Measurements from ENCODE around the gene ST7. TPM values are rescaled to one million over a fixed set of nuclear protein-coding genes. Genes with fewer than 3 reads are reported as not detected.

The ST7 gene
- total and polyA plus RNA-seq, 2 donors (not counting 3 experiments of a cell fraction or from before 2014, with no cell fraction given): 18.6 to 24.9 TPM

DNA sequence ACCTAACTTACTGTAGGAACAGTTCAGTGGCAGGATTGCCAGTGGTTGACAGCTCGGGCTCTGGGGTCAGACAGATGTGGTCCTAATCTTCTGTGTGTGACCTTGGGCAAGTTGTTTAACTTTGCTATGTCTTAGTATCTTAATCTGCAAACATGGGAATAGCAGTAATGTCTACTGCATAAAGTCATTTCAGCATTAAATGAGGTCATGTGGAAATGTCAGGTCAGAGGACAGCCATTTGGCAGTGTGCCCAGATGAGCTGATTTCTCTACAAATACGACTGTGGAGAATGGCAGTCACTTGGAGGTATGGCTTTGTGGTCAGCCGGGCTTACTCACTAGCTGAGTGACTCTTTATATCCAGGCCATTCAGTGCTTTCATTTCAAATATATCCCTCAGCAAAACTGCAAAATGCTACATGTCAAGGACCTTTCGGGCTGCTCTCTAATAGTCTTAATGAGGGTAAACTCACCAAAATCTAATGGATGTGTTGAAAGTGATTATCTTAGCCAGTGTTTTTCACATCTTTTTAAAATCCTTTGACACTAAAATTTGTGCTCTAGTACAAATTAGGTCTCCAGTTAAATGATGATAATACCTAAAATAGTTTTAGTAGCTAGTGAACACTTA is 171.4 kb downstream of the ST7 start:
- ChIA-PET CTCF (interaction anchor here (0.8 to 13.4 kb wide), 7 partner anchors 33 to 1029 kb away, joined by 3 to 700 read pairs (median 5); partner anchors contain the start of gene ST7), POLR2A (interaction anchor here (1.0 kb wide), 1 partner anchor 139 kb away, joined by 3 read pairs; no protein-coding TSS in a partner anchor)
- H3K27ac ChIP-seq (ENCODE audit: insufficient read depth, low read depth, low read length): peak overlapping the region; percentile 26

More for the DNA sequence above, 171.4 kb downstream of the ST7 start:
- Histone ChIP-seq H3K4me3 (replicated peaks in 1 of 3; ENCODE audit: insufficient read depth in 1 of 3, low read depth in 1 of 3, low read length in 3 of 3) (no peak overlapping the region), H3K4me2 (ENCODE audit: insufficient read depth, low read length) (peak overlapping the region; percentile 23), H2AFZ (ENCODE audit: low read depth, low read length) (no peak overlapping the region), H3K4me1 (ENCODE audit: control insufficient read depth, extremely low read depth, insufficient read depth, low read length) (peaks cover 17% of the 10 kb centered on the region), H4K20me1 (replicated peaks; ENCODE audit: control insufficient read depth, extremely low read depth, insufficient read depth, low read length) (no peaks in the 10 kb centered on the region), H3K9ac (replicated peaks; ENCODE audit: extremely low read depth, insufficient read depth, low read length) (peak overlapping the region; percentile 11), H3K79me2 (ENCODE audit: control insufficient read depth, insufficient read depth, low read length) (no peaks in the 10 kb centered on the region), H3K9me1 (replicated peaks; ENCODE audit: control insufficient read depth, extremely low read depth, insufficient read depth, low read length) (no peaks in the 10 kb centered on the region), H3K9me3 (replicated peaks; ENCODE audit: control insufficient read depth, insufficient read depth, low read length) (no peaks in the 10 kb centered on the region), H3K27me3 (ENCODE audit: control insufficient read depth in 2 of 2, insufficient read depth in 2 of 2, low read length in 2 of 2) (no peaks in the 10 kb centered on the region), H3K36me3 (ENCODE audit: control insufficient read depth in 2 of 2, extremely low read depth in 1 of 2, insufficient read depth in 2 of 2, low read length in 2 of 2) (no peaks in the 10 kb centered on the region)
- FAIRE-seq (peak; percentile 97), DNase-seq (ENCODE audit: low read depth, low spot score) (peak; percentile 96)
- TF ChIP-seq JUN (IDR thresholded peaks at IDR 0.05; ENCODE audit: borderline replicate concordance, insufficient read depth, insufficient read length, low read depth) (peak; percentile 93), POLR2AphosphoS5 (IDR thresholded peaks at IDR 0.05; ENCODE audit: insufficient read depth, low read depth, low read length) (peak; percentile 78), MAX (IDR thresholded peaks at IDR 0.05; ENCODE audit: insufficient read depth, insufficient read length) (no peak), EZH2 (IDR thresholded peaks at IDR 0.05; ENCODE audit: borderline replicate concordance, low read depth, low read length, severe bottlenecking) (no peak), FOS (IDR thresholded peaks at IDR 0.05; ENCODE audit: borderline replicate concordance, insufficient read depth, low read length) (peak; percentile 88), POLR2A (IDR thresholded peaks at IDR 0.05; ENCODE audit: low read depth, low read length) (no peak), GATA2 (IDR thresholded peaks at IDR 0.05; ENCODE audit: insufficient read depth, insufficient read length, low read depth, low read length) (peak; percentile 96), MYC (IDR thresholded peaks at IDR 0.05; ENCODE audit: low read depth, low read length) (no peak)
- TF ChIP-seq, protein P1, sequence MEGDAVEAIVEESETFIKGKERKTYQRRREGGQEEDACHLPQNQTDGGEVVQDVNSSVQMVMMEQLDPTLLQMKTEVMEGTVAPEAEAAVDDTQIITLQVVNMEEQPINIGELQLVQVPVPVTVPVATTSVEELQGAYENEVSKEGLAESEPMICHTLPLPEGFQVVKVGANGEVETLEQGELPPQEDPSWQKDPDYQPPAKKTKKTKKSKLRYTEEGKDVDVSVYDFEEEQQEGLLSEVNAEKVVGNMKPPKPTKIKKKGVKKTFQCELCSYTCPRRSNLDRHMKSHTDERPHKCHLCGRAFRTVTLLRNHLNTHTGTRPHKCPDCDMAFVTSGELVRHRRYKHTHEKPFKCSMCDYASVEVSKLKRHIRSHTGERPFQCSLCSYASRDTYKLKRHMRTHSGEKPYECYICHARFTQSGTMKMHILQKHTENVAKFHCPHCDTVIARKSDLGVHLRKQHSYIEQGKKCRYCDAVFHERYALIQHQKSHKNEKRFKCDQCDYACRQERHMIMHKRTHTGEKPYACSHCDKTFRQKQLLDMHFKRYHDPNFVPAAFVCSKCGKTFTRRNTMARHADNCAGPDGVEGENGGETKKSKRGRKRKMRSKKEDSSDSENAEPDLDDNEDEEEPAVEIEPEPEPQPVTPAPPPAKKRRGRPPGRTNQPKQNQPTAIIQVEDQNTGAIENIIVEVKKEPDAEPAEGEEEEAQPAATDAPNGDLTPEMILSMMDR (IDR thresholded peaks at IDR 0.05; ENCODE audit: extremely low read depth in 1 of 2, insufficient read depth in 1 of 2, low read depth in 1 of 2, low read length in 2 of 2): no peak
- intact Hi-C loops (cut with micrococcal nuclease): no loop called here
- no TSS peak for BruUV-seq (replicated peaks)
- dilution Hi-C loops (cut with MboI; ENCODE audit: extremely low pct_ligation_motif_present, low sequenced_read_pairs): no loop called here

Data from endothelial cell of umbilical vein (primary cell).